GM18951 (cell line): ENCODE data around the gene SFSWAP.

Experiments used
- POLR2A ChIP-seq: IDR thresholded peaks from 4 replicates; pipeline ENCODE4 v1.6.1; 2011; ENCODE audit warnings: mild to moderate bottlenecking; ENCODE audit not compliant: insufficient read length, insufficient read depth; ENCODE audit errors: extremely low read depth
- in situ Hi-C: fragments of 300-500 bp; cut with MboI; formaldehyde crosslinking; loops from one replicate; pipeline ENCODE4 v1.12.0; 2022; ENCODE audit warnings: low sequenced_read_pairs, mixed read lengths, inconsistent platforms; ENCODE audit not compliant: unreplicated experiment

Gene SFSWAP

GRCh38 chr12:131755305-131756113, 44.6 kb downstream of the SFSWAP start:
- no peak for TF ChIP-seq POLR2A
- in situ Hi-C loops = no loop called here

GRCh38 chr12:131756441-131756840, 45.6 kb downstream of the SFSWAP start:
- in situ Hi-C loops = no loop called here
- no peak for TF ChIP-seq POLR2A

- in situ Hi-C loops = no loop called here
- TF ChIP-seq POLR2A = no peak
Observed at GRCh38 chr12:131757111-131757510, 46.2 kb downstream of the SFSWAP start.

- TF ChIP-seq POLR2A = no peak
- in situ Hi-C loops = no loop called here
Observed at GRCh38 chr12:131758016-131758739, 47.3 kb downstream of the SFSWAP start.

GRCh38 chr12:131759176-131759575, 48.3 kb downstream of the SFSWAP start:
- in situ Hi-C loops = no loop called here
- TF ChIP-seq POLR2A = no peak

GRCh38 chr12:131761638-131762037, 50.7 kb downstream of the SFSWAP start:
- in situ Hi-C loops = no loop called here
- TF ChIP-seq POLR2A = no peak

GRCh38 chr12:131764738-131765137, 53.8 kb downstream of the SFSWAP start:
- in situ Hi-C loops = no loop called here
- TF ChIP-seq POLR2A = no peak

- in situ Hi-C loops = no loop called here
- no peak for TF ChIP-seq POLR2A
Observed at GRCh38 chr12:131765961-131766360, 55.1 kb downstream of the SFSWAP start.

GRCh38 chr12:131766382-131767107, 55.7 kb downstream of the SFSWAP start:
- no peak for TF ChIP-seq POLR2A
- in situ Hi-C loops = no loop called here

GRCh38 chr12:131770120-131770519, 59.2 kb downstream of the SFSWAP start:
- in situ Hi-C loops = no loop called here
- TF ChIP-seq POLR2A = no peak

GRCh38 chr12:131771965-131772364, 61.1 kb downstream of the SFSWAP start:
- no peak for TF ChIP-seq POLR2A
- in situ Hi-C loops = no loop called here

GRCh38 chr12:131773582-131774221, 62.8 kb downstream of the SFSWAP start:
- in situ Hi-C loops = no loop called here
- TF ChIP-seq POLR2A = peak; percentile 50
